ENCODE measurements around the gene TTL. TPM values are rescaled to one million over a fixed set of nuclear protein-coding genes. Genes with fewer than 3 reads are reported as not detected.
"Not testable (repeated sequence)": the region's sequence is repeated elsewhere in the genome, so short reads cannot be mapped to it uniquely, and the experiment has no call there.

Gene TTL
- total RNA-seq, 1 experiment from 2014 or later = 31.4 TPM

DNA sequence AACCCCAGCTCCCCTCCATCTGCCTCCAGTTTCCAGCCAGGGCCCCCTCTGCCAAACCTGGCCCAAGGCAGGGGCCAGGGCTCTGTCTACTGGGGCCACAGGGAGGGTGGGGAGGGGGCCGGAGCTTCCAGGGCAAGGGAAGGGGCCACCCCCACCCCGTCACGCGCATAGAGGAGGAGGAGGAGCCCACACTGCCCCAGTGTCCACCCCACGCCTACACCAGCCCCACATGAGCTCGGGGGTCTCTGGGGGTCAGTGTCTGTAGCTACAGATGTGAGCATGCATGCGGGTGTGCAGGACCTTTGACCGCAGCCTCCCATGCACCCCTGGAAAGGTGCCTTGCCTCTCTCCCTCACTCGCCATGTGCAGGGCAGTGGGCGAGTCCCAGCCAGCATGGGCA is 45.0 kb upstream of the TTL start:
- H3K9me3 ChIP-seq (ENCODE audit: low read length); H3K36me3 ChIP-seq (ENCODE audit: low read depth, low read length); POLR2A ChIA-PET (ENCODE audit: unreplicated experiment); H3K4me3 ChIP-seq (ENCODE audit: low read length); ATAC-seq; H3K27ac ChIP-seq (ENCODE audit: low read length); BruUV-seq (replicated peaks); H3K4me2 ChIP-seq (ENCODE audit: low read length); H2AFZ ChIP-seq (ENCODE audit: low read length); H3K9me2 ChIP-seq (replicated peaks; ENCODE audit: low read length); H3F3A ChIP-seq (ENCODE audit: low read length, unreplicated experiment); DNase-seq; H3K9ac ChIP-seq (ENCODE audit: low read length); H3K4me1 ChIP-seq (ENCODE audit: insufficient read depth, low read length); CTCF ChIA-PET; H3K27me3 ChIP-seq (ENCODE audit: low read length); H3K79me2 ChIP-seq (ENCODE audit: low read length); H4K20me1 ChIP-seq (ENCODE audit: low read length): not testable (repeated sequence)
- intact Hi-C loops (cut with micrococcal nuclease) = loop anchor here (10.0 kb wide), 2 partner anchors 182 to 312 kb away; partner anchors contain the start of gene ZC3H8

- H3K27ac ChIP-seq (ENCODE audit: low read length); H3K4me3 ChIP-seq (ENCODE audit: low read length); H3K27me3 ChIP-seq (ENCODE audit: low read length); H3K79me2 ChIP-seq (ENCODE audit: low read length); ATAC-seq; POLR2A ChIA-PET (ENCODE audit: unreplicated experiment); H3K9me2 ChIP-seq (replicated peaks; ENCODE audit: low read length); H3K9me3 ChIP-seq (ENCODE audit: low read length); H2AFZ ChIP-seq (ENCODE audit: low read length); H3F3A ChIP-seq (ENCODE audit: low read length, unreplicated experiment); CTCF ChIA-PET; H3K36me3 ChIP-seq (ENCODE audit: low read depth, low read length); DNase-seq; H3K9ac ChIP-seq (ENCODE audit: low read length); H3K4me2 ChIP-seq (ENCODE audit: low read length); H4K20me1 ChIP-seq (ENCODE audit: low read length); H3K4me1 ChIP-seq (ENCODE audit: insufficient read depth, low read length); BruUV-seq (replicated peaks): not testable (repeated sequence)
- intact Hi-C loops (cut with micrococcal nuclease) = loop anchor here (10.0 kb wide), 2 partner anchors 183 to 313 kb away; partner anchors contain the start of gene ZC3H8
Measured at GRCh38 chr2:112437405-112437831, 44.5 kb upstream of the TTL start.

GRCh38 chr2:112438603-112439261 is 43.2 kb upstream of the TTL start:
- BruUV-seq (replicated peaks); H3K4me1 ChIP-seq (ENCODE audit: insufficient read depth, low read length); H3K27ac ChIP-seq (ENCODE audit: low read length); POLR2A ChIA-PET (ENCODE audit: unreplicated experiment); ATAC-seq; H4K20me1 ChIP-seq (ENCODE audit: low read length); H3F3A ChIP-seq (ENCODE audit: low read length, unreplicated experiment); H2AFZ ChIP-seq (ENCODE audit: low read length); CTCF ChIA-PET; H3K4me3 ChIP-seq (ENCODE audit: low read length); H3K9me3 ChIP-seq (ENCODE audit: low read length); H3K27me3 ChIP-seq (ENCODE audit: low read length); H3K36me3 ChIP-seq (ENCODE audit: low read depth, low read length); DNase-seq; H3K9ac ChIP-seq (ENCODE audit: low read length); H3K4me2 ChIP-seq (ENCODE audit: low read length); H3K79me2 ChIP-seq (ENCODE audit: low read length); H3K9me2 ChIP-seq (replicated peaks; ENCODE audit: low read length): not testable (repeated sequence)
- intact Hi-C loops (cut with micrococcal nuclease) = loop anchor here (10.0 kb wide), 2 partner anchors 184 to 314 kb away; partner anchors contain the start of gene ZC3H8

DNA sequence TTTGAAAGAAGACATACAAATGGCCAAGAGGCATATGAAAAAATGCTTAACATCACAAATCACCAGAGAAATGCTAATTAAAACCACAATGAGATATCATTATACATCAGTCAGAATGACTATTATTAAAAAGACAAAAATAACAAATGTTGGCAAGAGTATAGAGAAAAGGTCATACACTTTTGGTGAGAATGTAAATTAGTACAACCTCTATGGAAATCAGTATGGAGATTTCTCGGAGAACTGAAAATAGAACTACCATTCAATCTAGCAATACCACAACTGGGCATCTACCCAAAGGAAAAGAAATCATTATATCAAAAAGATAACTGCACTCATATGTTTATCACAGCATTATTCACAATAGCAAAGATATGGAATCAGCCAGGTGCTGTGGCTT is 37.7 kb upstream of the TTL start:
- H3F3A ChIP-seq (ENCODE audit: low read length, unreplicated experiment); H3K4me3 ChIP-seq (ENCODE audit: low read length); ATAC-seq; CTCF ChIA-PET; H3K9me2 ChIP-seq (replicated peaks; ENCODE audit: low read length); H3K4me2 ChIP-seq (ENCODE audit: low read length); H3K36me3 ChIP-seq (ENCODE audit: low read depth, low read length); H3K9ac ChIP-seq (ENCODE audit: low read length); H3K9me3 ChIP-seq (ENCODE audit: low read length); BruUV-seq (replicated peaks); H2AFZ ChIP-seq (ENCODE audit: low read length); H4K20me1 ChIP-seq (ENCODE audit: low read length); H3K27ac ChIP-seq (ENCODE audit: low read length); H3K4me1 ChIP-seq (ENCODE audit: insufficient read depth, low read length); intact Hi-C loops (cut with micrococcal nuclease); H3K27me3 ChIP-seq (ENCODE audit: low read length); POLR2A ChIA-PET (ENCODE audit: unreplicated experiment); H3K79me2 ChIP-seq (ENCODE audit: low read length); DNase-seq: not testable (repeated sequence)

- Histone ChIP-seq H3K4me1 (ENCODE audit: insufficient read depth, low read length) (no peaks in the 10 kb centered on the region), H3K4me3 (ENCODE audit: low read length) (no peak overlapping the region), H3K4me2 (ENCODE audit: low read length) (no peak overlapping the region), H3K9ac (ENCODE audit: low read length) (no peak overlapping the region), H3K9me2 (replicated peaks; ENCODE audit: low read length) (no peaks in the 10 kb centered on the region), H3K79me2 (ENCODE audit: low read length) (no peaks in the 10 kb centered on the region), H3K36me3 (ENCODE audit: low read depth, low read length) (no peaks in the 10 kb centered on the region), H3K27ac (ENCODE audit: low read length) (no peak overlapping the region), H3F3A (ENCODE audit: low read length, unreplicated experiment) (no peaks in the 10 kb centered on the region), H2AFZ (ENCODE audit: low read length) (no peak overlapping the region), H3K9me3 (ENCODE audit: low read length) (no peaks in the 10 kb centered on the region), H3K27me3 (ENCODE audit: low read length) (no peaks in the 10 kb centered on the region), H4K20me1 (ENCODE audit: low read length) (no peaks in the 10 kb centered on the region)
- TF ChIP-seq, protein P1, sequence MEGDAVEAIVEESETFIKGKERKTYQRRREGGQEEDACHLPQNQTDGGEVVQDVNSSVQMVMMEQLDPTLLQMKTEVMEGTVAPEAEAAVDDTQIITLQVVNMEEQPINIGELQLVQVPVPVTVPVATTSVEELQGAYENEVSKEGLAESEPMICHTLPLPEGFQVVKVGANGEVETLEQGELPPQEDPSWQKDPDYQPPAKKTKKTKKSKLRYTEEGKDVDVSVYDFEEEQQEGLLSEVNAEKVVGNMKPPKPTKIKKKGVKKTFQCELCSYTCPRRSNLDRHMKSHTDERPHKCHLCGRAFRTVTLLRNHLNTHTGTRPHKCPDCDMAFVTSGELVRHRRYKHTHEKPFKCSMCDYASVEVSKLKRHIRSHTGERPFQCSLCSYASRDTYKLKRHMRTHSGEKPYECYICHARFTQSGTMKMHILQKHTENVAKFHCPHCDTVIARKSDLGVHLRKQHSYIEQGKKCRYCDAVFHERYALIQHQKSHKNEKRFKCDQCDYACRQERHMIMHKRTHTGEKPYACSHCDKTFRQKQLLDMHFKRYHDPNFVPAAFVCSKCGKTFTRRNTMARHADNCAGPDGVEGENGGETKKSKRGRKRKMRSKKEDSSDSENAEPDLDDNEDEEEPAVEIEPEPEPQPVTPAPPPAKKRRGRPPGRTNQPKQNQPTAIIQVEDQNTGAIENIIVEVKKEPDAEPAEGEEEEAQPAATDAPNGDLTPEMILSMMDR (conservative IDR thresholded peaks at IDR 0.05; ENCODE audit: low read depth, low read length) = no peak
- TF ChIP-seq EZH2phosphoT487 (IDR thresholded peaks at IDR 0.05; ENCODE audit: borderline replicate concordance, low read length) = no peak
- no peak for TF ChIP-seq EZH2 (IDR thresholded peaks at IDR 0.05; ENCODE audit: low read length, unreplicated experiment)
- CTCF ChIA-PET = no interaction called here
- no peak for ATAC-seq
- intact Hi-C loops (cut with micrococcal nuclease) = no loop called here
- POLR2A ChIA-PET (ENCODE audit: unreplicated experiment) = no interaction called here
- BruUV-seq (replicated peaks) = no TSS peak
- DNase-seq = no peak
Measured at GRCh38 chr2:112449854-112450253, 32.1 kb upstream of the TTL start.
